H9 (cell line): ENCODE results near the gene MEFV. TPM values are rescaled to one million over a fixed set of nuclear protein-coding genes. Genes with fewer than 3 reads are reported as not detected.

ENCODE experiments used
- DNase-seq: peaks from one replicate; pipeline ENCODE4 v3.0.0-alpha.2; 2017
- H2AFZ ChIP-seq: one replicate; pipeline ENCODE4 v1.6.1; 2013; ENCODE audit warnings: mild to moderate bottlenecking, low read length, control low read depth, moderate library complexity
- H2AK5ac ChIP-seq: 2 replicates; pipeline ENCODE4 v1.6.1; 2013; ENCODE audit warnings: low read length, control low read depth, mixed read lengths; ENCODE audit not compliant: insufficient read length
- H2BK120ac ChIP-seq: one replicate; pipeline ENCODE4 v1.6.1; 2013; ENCODE audit warnings: low read depth, mild to moderate bottlenecking, low read length, control low read depth, inconsistent platforms; ENCODE audit not compliant: poor library complexity, severe bottlenecking
- H2BK12ac ChIP-seq: 2 replicates; pipeline ENCODE4 v1.6.1; 2013; ENCODE audit warnings: low read length, control low read depth, mixed read lengths, low read depth; ENCODE audit not compliant: insufficient read length
- H2BK15ac ChIP-seq: 2 replicates; pipeline ENCODE4 v1.6.1; 2013; ENCODE audit warnings: low read depth, low read length, control low read depth
- H2BK20ac ChIP-seq: one replicate; pipeline ENCODE4 v1.6.1; 2013; ENCODE audit warnings: low read depth, mild to moderate bottlenecking, low read length, control low read depth, inconsistent platforms; ENCODE audit not compliant: poor library complexity, severe bottlenecking
- H2BK5ac ChIP-seq: 2 replicates; pipeline ENCODE4 v1.6.1; 2013; ENCODE audit warnings: low read length, control low read depth, mixed read lengths; ENCODE audit not compliant: insufficient read length
- H3K14ac ChIP-seq: 2 replicates; pipeline ENCODE4 v1.6.1; 2013; ENCODE audit warnings: low read length, control low read depth; ENCODE audit not compliant: insufficient read depth
- H3K18ac ChIP-seq: 2 replicates; pipeline ENCODE4 v1.6.1; 2013; ENCODE audit warnings: low read depth, mild to moderate bottlenecking, mixed read lengths, low read length, control low read depth; ENCODE audit not compliant: insufficient read length
- H3K23ac ChIP-seq: 2 replicates; pipeline ENCODE4 v1.6.1; 2013; ENCODE audit warnings: low read length, control low read depth, mixed read lengths, low read depth; ENCODE audit not compliant: insufficient read length
- H3K23me2 ChIP-seq: 2 replicates; pipeline ENCODE4 v1.6.1; 2013; ENCODE audit warnings: low read depth, mild to moderate bottlenecking, mixed read lengths, low read length, control low read depth; ENCODE audit not compliant: insufficient read length, poor library complexity, severe bottlenecking
- H3K27ac ChIP-seq: 2 replicates; pipeline ENCODE4 v1.5.1; 2013; ENCODE audit warnings: low read length, control low read depth, mixed read lengths, low read depth; ENCODE audit not compliant: insufficient read length
- H3K27me3 ChIP-seq: 2 replicates; pipeline ENCODE4 v1.6.1; 2013; ENCODE audit warnings: low read length, control low read depth, inconsistent platforms; ENCODE audit not compliant: insufficient read depth
- H3K4ac ChIP-seq: 2 replicates; pipeline ENCODE4 v1.6.1; 2013; ENCODE audit warnings: low read depth, mild to moderate bottlenecking, control low read depth, inconsistent platforms, low read length, moderate library complexity
- H3K4me1 ChIP-seq: 2 replicates; pipeline ENCODE4 v1.6.1; 2013; ENCODE audit warnings: low read length, control low read depth, inconsistent platforms; ENCODE audit not compliant: insufficient read depth
- H3K4me2 ChIP-seq: 2 replicates; pipeline ENCODE4 v1.6.1; 2013; ENCODE audit warnings: low read length, control low read depth, mixed read lengths; ENCODE audit not compliant: insufficient read length, insufficient read depth
- H3K56ac ChIP-seq: 2 replicates; pipeline ENCODE4 v1.6.1; 2013; ENCODE audit warnings: low read depth, mild to moderate bottlenecking, mixed read lengths, low read length, control low read depth; ENCODE audit not compliant: insufficient read length
- H3K79me1 ChIP-seq: 2 replicates; pipeline ENCODE4 v1.6.1; 2013; ENCODE audit warnings: low read depth, mild to moderate bottlenecking, moderate library complexity, low read length, control low read depth, inconsistent platforms; ENCODE audit not compliant: insufficient read depth, poor library complexity, severe bottlenecking
- H3K79me2 ChIP-seq: 2 replicates; pipeline ENCODE4 v1.6.1; 2013; ENCODE audit warnings: low read length, control low read depth, inconsistent platforms; ENCODE audit not compliant: insufficient read depth
- H3K9ac ChIP-seq: 2 replicates; pipeline ENCODE4 v1.6.1; 2013; ENCODE audit warnings: low read length, control low read depth, mixed read lengths; ENCODE audit not compliant: insufficient read length; ENCODE audit errors: extremely low read depth
- H3K9me3 ChIP-seq: one replicate; pipeline ENCODE4 v1.6.1; 2013; ENCODE audit warnings: low read depth, low read length, inconsistent platforms; ENCODE audit not compliant: control insufficient read depth
- H3T11ph ChIP-seq: one replicate; pipeline ENCODE4 v1.6.1; 2013; ENCODE audit warnings: mild to moderate bottlenecking, low read length, control low read depth, inconsistent platforms
- H4K20me1 ChIP-seq: one replicate; pipeline ENCODE4 v1.6.1; 2013; ENCODE audit not compliant: control insufficient read depth, insufficient read length, insufficient read depth
- H4K5ac ChIP-seq: 2 replicates; pipeline ENCODE4 v1.6.1; 2013; ENCODE audit warnings: low read depth, mild to moderate bottlenecking, mixed read lengths, low read length, control low read depth; ENCODE audit not compliant: insufficient read length
- H4K8ac ChIP-seq: replicated peaks from 2 replicates; pipeline ENCODE4 v1.6.1; 2013; ENCODE audit warnings: low read length, control low read depth, mixed read lengths, low read depth; ENCODE audit not compliant: insufficient read length
- H4K91ac ChIP-seq: 2 replicates; pipeline ENCODE4 v1.6.1; 2013; ENCODE audit warnings: low read depth, mild to moderate bottlenecking, moderate library complexity, mixed read lengths, low read length, control low read depth; ENCODE audit not compliant: insufficient read length
- H3K27ac Mint-ChIP-seq, 3 experiments: 2 replicates in 2 of 3; 3 replicates in 1 of 3; pipeline ENCODE4 v1.8.0; 2020 to 2021; ENCODE audit warnings: mixed read lengths in 3 of 3, mild to moderate bottlenecking in 1 of 3, moderate library complexity in 1 of 3
- H3K27me3 Mint-ChIP-seq: 2 replicates; pipeline ENCODE4 v1.8.0; 2021; ENCODE audit warnings: low read depth, mild to moderate bottlenecking, moderate library complexity, mixed read lengths
- H3K36me3 Mint-ChIP-seq, 3 experiments: 2 replicates in 2 of 3; 3 replicates in 1 of 3; pipeline ENCODE4 v1.8.0; 2020 to 2021; ENCODE audit warnings: low read depth in 3 of 3, mixed read lengths in 3 of 3; ENCODE audit not compliant: insufficient read depth in 1 of 3
- H3K4me1 Mint-ChIP-seq, 2 experiments: 2 replicates each; pipeline ENCODE4 v1.8.0; 2020; ENCODE audit warnings: mixed read lengths in 2 of 2
- H3K4me3 Mint-ChIP-seq, 2 experiments: 2 replicates in 1 of 2; 3 replicates in 1 of 2; pipeline ENCODE4 v1.8.0; 2020 to 2021; ENCODE audit warnings: mild to moderate bottlenecking in 2 of 2, mixed read lengths in 2 of 2, moderate library complexity in 1 of 2
- H3K9me3 Mint-ChIP-seq, 2 experiments: 2 replicates in 1 of 2; 3 replicates in 1 of 2; pipeline ENCODE4 v1.8.0; 2020; ENCODE audit warnings: mild to moderate bottlenecking in 2 of 2, mixed read lengths in 2 of 2, moderate library complexity in 1 of 2
- CTCF ChIP-seq: fragments of 200-600 bp; sonication (generic); conservative IDR thresholded peaks from 3 replicates; pipeline ENCODE4 v1.8.0; 2021; ENCODE audit warnings: antibody characterized with exemption, mild to moderate bottlenecking
- WGBS: extraction: QIAGEN DNeasy Blood & Tissue Kit; methylation state at CpG from one replicate; pipeline ENCODE4 v1.1.7; 2013; ENCODE audit warnings: missing lambda C conversion rate, low lambda C conversion rate, mixed read lengths; ENCODE audit not compliant: insufficient read length; ENCODE audit errors: extremely low coverage; 5-methylcytosine and 5-hydroxymethylcytosine counted together
- total RNA-seq: library from RNA; stranded (reverse); gene quantifications from 2 replicates; pipeline ENCODE4 v1.2.1, GENCODE V29; 2021

The MEFV gene
- total RNA-seq, 1 experiment from 2014 or later: not detected

- H3T11ph ChIP-seq: no peak overlapping the region
- H2BK20ac ChIP-seq: no peak overlapping the region
- H3K4me2 ChIP-seq: peak overlapping the region; percentile 90
- H3K79me2 ChIP-seq: no peaks in the 10 kb centered on the region
- peaks cover 3% of the 10 kb centered on the region in 2 experiments for H3K4me1 Mint-ChIP-seq
- H2BK5ac ChIP-seq: no peak overlapping the region
- peak; percentile 42; the same call in 2 of the 3 replicates for TF ChIP-seq CTCF
- H2BK15ac ChIP-seq: no peak overlapping the region
- H3K4me1 ChIP-seq: no peaks in the 10 kb centered on the region
- H2AK5ac ChIP-seq: no peak overlapping the region
- no peak overlapping the region for H2AFZ ChIP-seq
- H4K8ac ChIP-seq: no peak overlapping the region
- H3K79me1 ChIP-seq: no peaks in the 10 kb centered on the region
- H3K27ac ChIP-seq: no peak overlapping the region
- H3K27ac Mint-ChIP-seq: peak overlapping the region in 1 of 3 experiments; percentile 93; a peak in 2 of 7 replicates
- H3K9me3 Mint-ChIP-seq: peaks cover 29 to 38% of the 10 kb centered on the region in 2 experiments; a peak in 4 of 5 replicates
- peaks cover 42% of the 10 kb centered on the region for H3K27me3 Mint-ChIP-seq
- no peaks in the 10 kb centered on the region for H3K9me3 ChIP-seq
- no peak overlapping the region for H4K91ac ChIP-seq
- H3K14ac ChIP-seq: no peak overlapping the region
- peaks cover 3% of the 10 kb centered on the region for H3K23me2 ChIP-seq
- WGBS: no CpG with 5 or more reads among the region's 77 CpGs
- H3K27me3 ChIP-seq: no peaks in the 10 kb centered on the region; the same call in 1 of the 2 replicates
- peak; percentile 99 for DNase-seq
- H2BK12ac ChIP-seq: no peak overlapping the region
- H3K36me3 Mint-ChIP-seq: no peaks in the 10 kb centered on the region
- H3K18ac ChIP-seq: no peak overlapping the region
- H4K5ac ChIP-seq: no peak overlapping the region
- H3K4me3 Mint-ChIP-seq: peak overlapping the region; percentile 75 to 86
- H3K23ac ChIP-seq: no peak overlapping the region
- H3K9ac ChIP-seq: no peak overlapping the region
- H2BK120ac ChIP-seq: no peak overlapping the region
- no peaks in the 10 kb centered on the region for H4K20me1 ChIP-seq
- H3K4ac ChIP-seq: no peak overlapping the region
- no peak overlapping the region for H3K56ac ChIP-seq
Observed at GRCh38 chr16:3264137-3265036, 8.0 kb upstream of the MEFV start.
